HepG2 (cell line): ENCODE results near the gene HDDC2. TPM values are rescaled to one million over a fixed set of nuclear protein-coding genes. Genes with fewer than 3 reads are reported as not detected.

Experiments used
- ATAC-seq: fragments of 200-7000 bp; cut with Tn5 transposase; 3 replicates; pipeline ENCODE4 v1.9.1; 2020; ENCODE audit warnings: mild to moderate bottlenecking, moderate library complexity
- BruUV-seq: library from RNA; stranded (reverse); fragments of 400-500 nt; replicated peaks from 2 replicates; lab custom pipeline; 2021; lab: Mats Ljungman, UMichigan
- CTCF ChIA-PET: fragments of 300-600 bp; formaldehyde crosslinking; extraction: SDS; loops from one replicate; lab custom pipeline; 2021; ENCODE audit warnings: low total read pairs, inconsistent platforms, low intra/inter-chr PET ratio; lab: Yijun Ruan, JAX
- POLR2A ChIA-PET: fragments of 350-600 bp; sonication (Branson Sonifier 250); formaldehyde crosslinking; loops from one replicate; lab custom pipeline; 2020; ENCODE audit warnings: antibody characterized with exemption, inconsistent platforms; lab: Yijun Ruan, JAX
- DNase-seq: peaks from one replicate; pipeline ENCODE4 v3.0.0-alpha.2; 2015; ENCODE audit warnings: low spot score
- FAIRE-seq: peaks from 3 replicates; lab custom pipeline; 2011; peaks lifted over from hg19 to GRCh38; lab: Jason Lieb, UNC
- H2AFZ ChIP-seq: one replicate; pipeline ENCODE4 v1.6.1; 2011; ENCODE audit warnings: low read length, inconsistent platforms
- H3K27ac ChIP-seq: fragments of 300-600 bp; 3 replicates; pipeline ENCODE4 v1.8.0; 2011; ENCODE audit warnings: mixed run types, mild to moderate bottlenecking, mixed read lengths, low read length, inconsistent platforms; ENCODE audit not compliant: insufficient read depth; ENCODE audit errors: extremely low read length
- H3K27me3 ChIP-seq, 2 experiments: fragments of 200-600 bp in 1 of 2; 2 replicates in 1 of 2; 3 replicates in 1 of 2; pipeline versions ENCODE4 v1.6.0 to v1.8.0; 2011; ENCODE audit warnings: low read length in 2 of 2, mild to moderate bottlenecking in 2 of 2, moderate library complexity in 2 of 2, inconsistent platforms in 1 of 2; ENCODE audit not compliant: insufficient read depth in 2 of 2, control insufficient read depth in 1 of 2
- H3K36me3 ChIP-seq, 2 experiments: fragments of 200-600 bp in 1 of 2; replicated peaks in 1 of 2; 2 replicates in 1 of 2; 3 replicates in 1 of 2; pipeline versions ENCODE4 v1.5.1 to v1.8.0; 2011; ENCODE audit warnings: low read length in 2 of 2, inconsistent platforms in 1 of 2; ENCODE audit not compliant: insufficient read depth in 2 of 2, control insufficient read depth in 1 of 2
- H3K4me1 ChIP-seq: 2 replicates; pipeline ENCODE4 v1.5.1; 2012; ENCODE audit warnings: low read length, inconsistent platforms; ENCODE audit not compliant: insufficient read depth
- H3K4me2 ChIP-seq: 2 replicates; pipeline ENCODE4 v1.6.0; 2011; ENCODE audit warnings: low read depth, low read length, inconsistent platforms
- H3K4me3 ChIP-seq, 3 experiments: fragments of 200-600 bp in 1 of 3; sonication (generic), shearing (Covaris generic) in 1 of 3; replicated peaks in 1 of 3; 2 replicates each; pipeline ENCODE4 v1.5.1; 2011 to 2016; ENCODE audit warnings: low read length in 3 of 3, inconsistent platforms in 2 of 3, low read depth in 2 of 3, mild to moderate bottlenecking in 2 of 3, control low read depth in 1 of 3, mixed read lengths in 1 of 3; ENCODE audit not compliant: insufficient read depth in 1 of 3
- H3K79me2 ChIP-seq: one replicate; pipeline ENCODE4 v1.6.1; 2011; ENCODE audit warnings: low read length, inconsistent platforms; ENCODE audit not compliant: insufficient read depth
- H3K9ac ChIP-seq: 2 replicates; pipeline ENCODE4 v1.6.0; 2011; ENCODE audit warnings: mild to moderate bottlenecking, low read depth, low read length, inconsistent platforms; ENCODE audit not compliant: insufficient read depth
- H3K9me3 ChIP-seq: 2 replicates; pipeline ENCODE4 v1.5.1; 2012; ENCODE audit warnings: mild to moderate bottlenecking, low read length
- H4K20me1 ChIP-seq: 2 replicates; pipeline ENCODE4 v1.6.0; 2011; ENCODE audit warnings: inconsistent platforms, mild to moderate bottlenecking, low read length, moderate library complexity; ENCODE audit not compliant: insufficient read depth
- MEIS1 ChIP-seq: sonication (generic); formaldehyde crosslinking; IDR thresholded peaks from 2 replicates; pipeline ENCODE4 v1.9.0; 2021; ENCODE audit warnings: mild to moderate bottlenecking, missing genetic modification reagents, moderate library complexity, borderline replicate concordance
- MTF1 ChIP-seq: sonication (generic); formaldehyde crosslinking; IDR thresholded peaks from 2 replicates; pipeline ENCODE4 v1.5.0; 2020; ENCODE audit warnings: missing genetic modification reagents
- NCOA2 ChIP-seq: sonication (generic); formaldehyde crosslinking; IDR thresholded peaks from 2 replicates; pipeline ENCODE4 v1.8.0; 2022; ENCODE audit warnings: inconsistent platforms
- NFYC ChIP-seq: IDR thresholded peaks from 2 replicates; pipeline ENCODE4 v1.6.1; 2016; ENCODE audit warnings: missing genetic modification reagents, missing compliant biosample characterization
- NPAS2 ChIP-seq: sonication (generic); formaldehyde crosslinking; IDR thresholded peaks from 2 replicates; pipeline ENCODE4 v1.8.0; 2022; ENCODE audit warnings: mild to moderate bottlenecking, missing genetic modification reagents, borderline replicate concordance
- RBFOX2 ChIP-seq: fragments of 200-400 bp; formaldehyde crosslinking; IDR thresholded peaks from 2 replicates; pipeline ENCODE4 v1.6.1; 2017; ENCODE audit warnings: low read depth, mild to moderate bottlenecking, low read length
- SOX13 ChIP-seq, 3 experiments: fragments of 450-650 bp in 1 of 3; sonication (generic) in 1 of 3; formaldehyde crosslinking in 1 of 3; IDR thresholded peaks in 2 of 3; conservative IDR thresholded peaks in 1 of 3; 2 replicates each; pipeline versions ENCODE4 v1.5.0 to v1.6.1; 2016 to 2020; ENCODE audit warnings: antibody characterized with exemption in 1 of 3, mild to moderate bottlenecking in 1 of 3, missing compliant biosample characterization in 1 of 3, missing genetic modification reagents in 1 of 3, moderate library complexity in 1 of 3
- THYN1 ChIP-seq: sonication (generic); formaldehyde crosslinking; IDR thresholded peaks from 2 replicates; pipeline ENCODE4 v1.8.1; 2023; ENCODE audit warnings: low read depth, mild to moderate bottlenecking, moderate library complexity, missing genetic modification reagents, borderline replicate concordance
- ZNF441 ChIP-seq: sonication (generic); formaldehyde crosslinking; IDR thresholded peaks from 2 replicates; pipeline ENCODE4 v1.7.0; 2021; ENCODE audit warnings: missing genetic modification reagents, borderline replicate concordance
- ZNF547 ChIP-seq: sonication (generic); formaldehyde crosslinking; IDR thresholded peaks from 2 replicates; pipeline ENCODE4 v1.5.1; 2020; ENCODE audit warnings: mild to moderate bottlenecking, missing genetic modification reagents
- WGBS: methylation state at CpG from one replicate; pipeline ENCODE4 v1.1.6; 2017; ENCODE audit warnings: low lambda C conversion rate; 5-methylcytosine and 5-hydroxymethylcytosine counted together
- in situ Hi-C: cut with HindIII; loops from 2 replicates; pipeline ENCODE4 v1.10.0; 2017; ENCODE audit warnings: low pct_unique_long_range_greater_than_20kb; ENCODE audit not compliant: extremely low pct_ligation_motif_present
- intact Hi-C: fragments of 100-400 bp; cut with micrococcal nuclease; formaldehyde crosslinking; loops from one replicate; pipeline ENCODE4 v1.10.0; 2022; ENCODE audit not compliant: unreplicated experiment
- polyA plus RNA-seq, 8 experiments: library from polyadenylated mRNA; depleted of rRNA in 3 of 8; stranded (reverse) in 7 of 8; unstranded in 1 of 8; fragments of >200 nt; fragmentation: Illumina TruSeq in 4 of 8; extraction: Trizol in 4 of 8; gene quantifications; 2 replicates each; pipeline versions ENCODE4 v1.2.1 to v1.2.3, GENCODE V29; 2011 to 2016; ENCODE audit warnings: low read depth in 4 of 8, missing spikeins in 1 of 8, mixed read lengths in 1 of 8; ENCODE audit not compliant: insufficient read depth in 1 of 8
- total RNA-seq, 5 experiments: library from RNA; depleted of rRNA; stranded (reverse); fragments of >200 nt; fragmentation: Illumina TruSeq; extraction: Trizol; gene quantifications; 2 replicates each; pipeline ENCODE4 v1.2.3, GENCODE V29; 2016; ENCODE audit warnings: low read depth in 1 of 5
- TF ChIP-seq, protein P1 (sequence below): sonication (generic); formaldehyde crosslinking; IDR thresholded peaks from 2 replicates; pipeline ENCODE4 v1.5.0; 2020; ENCODE audit warnings: missing genetic modification reagents, mild to moderate bottlenecking, borderline replicate concordance

Gene HDDC2
- total and polyA plus RNA-seq, 2 of the 13 experiments (the other 11 are each of a cell fraction or from before 2014, with no cell fraction given) = 76.7 to 78.7 TPM

DNA sequence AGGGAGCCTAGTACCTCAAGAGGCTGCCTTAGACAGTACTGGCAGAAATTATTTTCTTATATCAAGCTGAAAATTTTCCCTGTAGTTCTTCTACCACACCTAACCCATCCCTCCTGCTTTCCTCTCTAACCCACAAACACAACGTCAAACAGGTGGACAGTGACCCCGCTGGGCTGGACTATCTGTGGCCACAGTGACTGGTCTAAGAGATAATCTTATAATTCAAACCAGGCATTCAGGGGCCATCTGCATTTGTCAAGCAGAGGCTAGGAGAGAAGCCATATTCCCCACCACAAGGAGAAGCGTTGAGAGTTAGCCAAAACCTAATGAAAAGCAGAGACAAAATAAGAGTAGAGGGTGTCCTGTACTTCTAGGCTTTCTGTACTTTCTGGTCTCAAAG is 8.2 kb downstream of the HDDC2 start:
- no peaks in the 10 kb centered on the region for H3K27me3 ChIP-seq
- H2AFZ ChIP-seq = no peak overlapping the region
- no peak overlapping the region for H3K4me3 ChIP-seq
- H3K4me2 ChIP-seq = no peak overlapping the region
- no peaks in the 10 kb centered on the region for H3K4me1 ChIP-seq
- H3K79me2 ChIP-seq = no peaks in the 10 kb centered on the region
- no peak overlapping the region for H3K27ac ChIP-seq
- intact Hi-C loops (no loop called here), in situ Hi-C loops (no loop called here)
- ATAC-seq (no peak), FAIRE-seq (no peak), DNase-seq (no peak)
- no peaks in the 10 kb centered on the region for H3K9me3 ChIP-seq
- POLR2A ChIA-PET = interaction anchor here (0.6 kb wide), 1 partner anchor 8 kb away, joined by 3 read pairs; the partner anchor contains the start of gene HDDC2
- peaks cover 7 to 27% of the 10 kb centered on the region in 2 experiments for H3K36me3 ChIP-seq
- H3K9ac ChIP-seq = no peak overlapping the region
- BruUV-seq = no TSS peak
- CTCF ChIA-PET = no interaction called here
- no peaks in the 10 kb centered on the region; the same call in 1 of the 2 replicates for H4K20me1 ChIP-seq
- 96% methylated on average over 3 of the region's 3 CpGs for WGBS
- TF ChIP-seq THYN1 (CRISPR knock-in tag) (no peak), NPAS2 (CRISPR knock-in tag) (no peak)

DNA sequence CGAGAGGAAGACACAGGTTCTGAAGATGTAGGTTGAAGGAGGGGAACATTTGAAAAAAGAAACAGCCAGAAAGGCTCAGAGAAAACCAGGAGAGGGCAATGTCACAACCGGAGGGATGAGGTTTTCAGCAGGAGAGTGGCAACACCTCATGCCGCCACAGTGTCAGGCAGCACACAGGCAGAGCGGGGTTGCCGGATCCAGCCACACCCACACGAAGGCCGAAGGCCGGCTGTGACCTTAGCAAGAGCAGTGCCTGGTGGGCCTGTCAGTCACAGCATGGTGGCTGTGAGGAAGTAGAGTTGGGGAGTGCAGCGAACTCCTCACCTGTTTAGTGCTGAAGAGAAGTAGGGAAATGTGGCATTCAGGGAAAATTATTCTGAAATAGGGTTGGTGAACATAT is 14.0 kb downstream of the HDDC2 start:
- ChIA-PET CTCF (no interaction called here), POLR2A (no interaction called here)
- BruUV-seq = no TSS peak
- Histone ChIP-seq H3K79me2 (no peaks in the 10 kb centered on the region), H3K4me2 (no peak overlapping the region), H3K27me3 (no peaks in the 10 kb centered on the region), H3K9ac (no peak overlapping the region), H3K4me3 (no peak overlapping the region), H3K4me1 (no peaks in the 10 kb centered on the region), H4K20me1 (no peaks in the 10 kb centered on the region; the same call in 1 of the 2 replicates), H3K9me3 (peaks cover 10% of the 10 kb centered on the region; the same call in 1 of the 2 replicates), H2AFZ (no peak overlapping the region), H3K36me3 (peaks cover 3 to 18% of the 10 kb centered on the region in 2 experiments; a peak in 4 of 5 replicates), H3K27ac (no peak overlapping the region)
- no peak for FAIRE-seq
- no peak for DNase-seq
- intact Hi-C loops = no loop called here
- in situ Hi-C loops = no loop called here
- 92% methylated on average over 9 of the region's 9 CpGs for WGBS
- peak; percentile 37; the same call in 2 of the 3 replicates for ATAC-seq
- TF ChIP-seq, protein P1, sequence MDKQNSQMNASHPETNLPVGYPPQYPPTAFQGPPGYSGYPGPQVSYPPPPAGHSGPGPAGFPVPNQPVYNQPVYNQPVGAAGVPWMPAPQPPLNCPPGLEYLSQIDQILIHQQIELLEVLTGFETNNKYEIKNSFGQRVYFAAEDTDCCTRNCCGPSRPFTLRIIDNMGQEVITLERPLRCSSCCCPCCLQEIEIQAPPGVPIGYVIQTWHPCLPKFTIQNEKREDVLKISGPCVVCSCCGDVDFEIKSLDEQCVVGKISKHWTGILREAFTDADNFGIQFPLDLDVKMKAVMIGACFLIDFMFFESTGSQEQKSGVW = no peak
- no peak for TF ChIP-seq SOX13 (IDR thresholded peaks at IDR 0.05)
- no peak for TF ChIP-seq SOX13 (CRISPR knock-in tag; conservative IDR thresholded peaks at IDR 0.05 in 1 of 2, IDR thresholded peaks at IDR 0.05 in 1 of 2)
- TF ChIP-seq ZNF441 (CRISPR knock-in tag) = no peak
- TF ChIP-seq MEIS1 (CRISPR knock-in tag) = no peak
- no peak for TF ChIP-seq NFYC
- no peak for TF ChIP-seq NCOA2 (CRISPR knock-in tag)
- TF ChIP-seq RBFOX2 = no peak
- TF ChIP-seq MTF1 (CRISPR knock-in tag) = no peak
- TF ChIP-seq ZNF547 (CRISPR knock-in tag) = no peak
